Mononuclear cell (primary cell): Measurements from ENCODE around the gene OR51A4. TPM values are rescaled to one million over a fixed set of nuclear protein-coding genes. Genes with fewer than 3 reads are reported as not detected.

ENCODE experiments used
- H3K27me3 ChIP-seq: 2 replicates; pipeline ENCODE4 v1.6.0; 2011; ENCODE audit warnings: low read length, control low read depth; ENCODE audit not compliant: insufficient read depth
- H3K4me1 ChIP-seq: 2 replicates; pipeline ENCODE4 v1.5.1; 2011; ENCODE audit warnings: mild to moderate bottlenecking, low read length, control low read depth; ENCODE audit not compliant: insufficient read depth
- H3K4me3 ChIP-seq: 2 replicates; pipeline ENCODE4 v1.5.1; 2011; ENCODE audit warnings: mild to moderate bottlenecking, low read length, moderate library complexity
- H3K9me3 ChIP-seq: 2 replicates; pipeline ENCODE4 v1.5.1; 2011; ENCODE audit warnings: low read depth, mild to moderate bottlenecking, control low read depth, low read length
- total RNA-seq: library from RNA; depleted of rRNA; stranded (reverse); fragments of >200 nt; gene quantifications from one replicate; pipeline ENCODE4 v1.2.3, GENCODE V29; 2012

OR51A4 gene
- total RNA-seq, 1 donor: not detected

DNA sequence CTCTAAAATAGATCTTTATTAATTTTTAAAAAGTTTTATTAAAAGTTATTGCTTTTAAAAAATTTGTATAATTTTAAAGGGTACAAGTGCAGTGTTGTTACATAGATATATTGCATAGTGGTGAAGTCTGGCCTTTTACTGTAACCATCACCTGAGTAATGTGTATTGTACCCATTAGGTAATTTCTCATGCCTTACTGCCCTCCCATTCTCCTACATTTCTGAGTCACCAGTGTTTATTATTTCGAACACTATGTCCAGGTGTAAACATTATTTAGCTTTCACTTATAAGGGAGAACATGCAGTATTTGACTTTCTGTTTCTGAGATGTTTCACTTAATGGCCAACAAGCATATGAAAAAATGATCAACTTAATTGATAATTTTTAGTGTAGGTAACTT lies 25.6 kb downstream of the OR51A4 start:
- Histone ChIP-seq H3K4me3 (no peak overlapping the region), H3K4me1 (no peaks in the 10 kb centered on the region), H3K9me3 (no peaks in the 10 kb centered on the region), H3K27me3 (no peaks in the 10 kb centered on the region)

DNA sequence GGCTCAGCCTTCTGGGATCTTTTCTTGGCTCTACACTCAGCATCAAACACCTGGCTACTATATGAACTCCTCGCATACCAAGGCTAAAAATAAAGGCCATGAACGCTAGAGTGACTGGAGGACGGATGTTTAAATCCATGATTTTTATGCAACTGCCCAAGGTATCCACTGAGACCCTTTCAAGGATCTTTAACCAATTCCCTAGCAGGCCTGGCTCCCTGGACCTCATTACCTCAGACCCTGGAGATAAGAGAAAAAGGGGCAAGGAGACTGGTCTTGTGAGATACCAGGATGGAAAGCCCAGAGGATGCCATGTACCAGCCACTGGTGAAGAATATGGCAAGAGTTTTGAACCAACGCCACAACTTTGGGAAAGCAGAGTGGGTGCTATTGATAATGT lies 28.2 kb downstream of the OR51A4 start, which contains the start of gene OR51G2:
OR51G2 (minus strand) TSS at position 101 of the 400 bp plus-strand sequence. CDS start 3,687 bp downstream, outside the sequence.
- no peaks in the 10 kb centered on the region for H3K27me3 ChIP-seq
- H3K4me1 ChIP-seq: no peaks in the 10 kb centered on the region
- no peaks in the 10 kb centered on the region for H3K9me3 ChIP-seq
- no peak within 1 kb of the TSS for H3K4me3 ChIP-seq

DNA sequence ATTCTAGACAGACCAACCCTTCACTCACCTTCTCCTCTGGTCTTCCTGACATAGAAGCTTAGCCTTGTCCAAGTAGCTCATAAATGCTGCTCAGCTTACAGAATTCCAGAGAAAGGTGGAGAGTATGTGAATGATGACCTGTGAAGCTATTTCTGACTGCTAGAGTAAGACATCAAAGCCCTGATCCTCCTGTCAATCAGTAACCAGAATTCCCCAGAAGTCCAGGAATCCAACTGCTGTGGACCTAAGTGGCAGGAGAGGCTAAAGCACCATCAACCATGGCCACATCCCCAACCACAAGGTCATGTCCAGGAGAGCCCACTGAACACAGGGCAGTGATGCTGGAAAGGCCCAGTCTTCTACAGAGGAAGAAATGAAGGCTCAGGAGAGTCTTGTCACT lies 30.8 kb downstream of the OR51A4 start:
- no peak overlapping the region for H3K4me3 ChIP-seq
- no peaks in the 10 kb centered on the region for H3K27me3 ChIP-seq
- H3K4me1 ChIP-seq: no peaks in the 10 kb centered on the region
- no peaks in the 10 kb centered on the region for H3K9me3 ChIP-seq

DNA sequence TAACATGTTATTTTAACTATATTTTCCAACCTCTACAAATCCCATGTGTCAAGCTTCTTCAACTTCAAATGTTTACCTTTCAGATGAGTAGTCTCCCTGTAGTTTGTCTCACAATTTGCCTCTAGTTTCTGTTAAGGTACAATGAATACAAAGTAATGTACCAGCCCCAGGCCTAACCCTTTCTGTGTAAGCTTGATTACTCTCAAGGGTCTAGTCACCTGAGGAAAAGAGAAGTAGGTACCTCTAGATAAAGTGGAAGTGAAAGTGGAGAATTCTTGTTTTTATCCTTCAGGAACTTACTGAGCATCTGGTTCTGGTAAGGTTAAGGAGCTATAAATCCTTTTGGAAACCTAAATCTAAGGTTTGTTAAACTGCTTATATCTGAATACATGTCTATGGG lies 43.9 kb downstream of the OR51A4 start, which contains the start of gene OR51A7:
OR51A7 (plus strand) TSS at position 300 of the 400 bp plus-strand sequence. CDS start 3,587 bp downstream, outside the sequence.
- Histone ChIP-seq H3K9me3 (no peaks in the 10 kb centered on the region), H3K4me1 (no peaks in the 10 kb centered on the region), H3K4me3 (no peak within 1 kb of the TSS), H3K27me3 (no peaks in the 10 kb centered on the region)

Other genes starting within 250 kb of the OR51A4 start
- gene OR51E2, start 249.8 kb downstream of the OR51A4 start, total RNA-seq: 0.10 TPM
- not detected for gene MMP26, start 242.8 kb downstream of the OR51A4 start, total RNA-seq
- not detected for gene OR51F1, start 177.7 kb downstream of the OR51A4 start, total RNA-seq
- gene OR52R1, start 143.2 kb downstream of the OR51A4 start, total RNA-seq: not detected
- gene OR51F2, start 126.3 kb downstream of the OR51A4 start, total RNA-seq: not detected
- gene OR51S1, start 98.4 kb downstream of the OR51A4 start, total RNA-seq: not detected
- gene OR51T1, start 65.7 kb downstream of the OR51A4 start, total RNA-seq: not detected
- gene OR51A7, start 43.8 kb downstream of the OR51A4 start, total RNA-seq: not detected
- gene OR51G2, start 28.3 kb downstream of the OR51A4 start, total RNA-seq: not detected
- gene OR51G1, start 23.3 kb downstream of the OR51A4 start, total RNA-seq: not detected
- gene OR51A2, start 8.1 kb upstream of the OR51A4 start, total RNA-seq: not detected
- gene OR51L1, start 47.2 kb upstream of the OR51A4 start, total RNA-seq: not detected
- gene OR52J3, start 98.9 kb upstream of the OR51A4 start, total RNA-seq: not detected
- gene OR52E2, start 112.0 kb upstream of the OR51A4 start, total RNA-seq: not detected
- not detected for gene OR52E1, start 122.0 kb upstream of the OR51A4 start, total RNA-seq
- not detected for gene OR52A5, start 190.8 kb upstream of the OR51A4 start, total RNA-seq
- gene OR52A1, start 207.2 kb upstream of the OR51A4 start, total RNA-seq: not detected